ENCODE results near the gene FAM20C. TPM values are rescaled to one million over a fixed set of nuclear protein-coding genes. Genes with fewer than 3 reads are reported as not detected.

The FAM20C gene
- total and polyA plus RNA-seq, 2 of the 8 experiments (the other 6 are each of a cell fraction or from before 2014, with no cell fraction given): 9.5 to 34.8 TPM

DNA sequence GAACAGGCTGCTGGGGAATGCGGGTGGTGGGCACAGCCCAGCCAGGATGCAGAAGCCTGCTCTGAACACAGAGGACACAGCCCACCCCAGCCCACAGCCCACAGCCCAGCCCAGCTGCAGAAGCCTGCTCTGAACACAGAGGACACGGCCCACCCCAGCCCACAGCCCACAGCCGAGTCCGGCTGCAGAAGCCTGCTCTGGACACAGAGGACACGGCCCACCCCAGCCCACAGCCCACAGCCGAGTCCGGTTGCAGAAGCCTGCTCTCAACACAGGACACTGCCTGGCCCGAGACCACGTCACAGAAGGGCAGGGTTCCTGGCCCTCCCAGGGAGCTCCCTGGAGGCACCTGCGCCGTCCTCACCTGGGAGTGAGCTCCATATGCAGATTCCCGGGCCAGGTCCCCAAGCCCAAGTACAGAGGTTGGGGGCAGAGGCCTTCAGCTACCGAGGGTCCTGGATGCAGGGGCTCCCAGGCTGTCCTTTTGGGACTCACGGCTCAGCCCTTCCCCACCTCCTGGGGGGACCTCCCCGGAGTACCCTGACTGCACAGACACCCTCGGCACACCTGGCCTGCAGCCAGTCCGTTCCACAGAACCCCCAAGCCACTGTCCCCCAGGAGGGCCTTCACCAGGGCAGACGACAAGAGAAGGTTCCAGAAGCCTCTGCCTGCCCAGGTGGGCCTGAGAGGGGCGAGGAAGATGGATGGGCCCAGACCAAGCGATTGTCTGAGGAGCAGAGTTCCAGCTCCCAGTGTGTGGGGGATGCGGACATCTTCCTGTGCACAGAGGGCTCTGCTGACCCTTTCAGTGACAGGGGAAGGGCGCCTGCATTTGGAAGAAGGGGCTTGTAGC lies 73.9 kb downstream of the FAM20C start (continued):
- TF ChIP-seq, protein P1, sequence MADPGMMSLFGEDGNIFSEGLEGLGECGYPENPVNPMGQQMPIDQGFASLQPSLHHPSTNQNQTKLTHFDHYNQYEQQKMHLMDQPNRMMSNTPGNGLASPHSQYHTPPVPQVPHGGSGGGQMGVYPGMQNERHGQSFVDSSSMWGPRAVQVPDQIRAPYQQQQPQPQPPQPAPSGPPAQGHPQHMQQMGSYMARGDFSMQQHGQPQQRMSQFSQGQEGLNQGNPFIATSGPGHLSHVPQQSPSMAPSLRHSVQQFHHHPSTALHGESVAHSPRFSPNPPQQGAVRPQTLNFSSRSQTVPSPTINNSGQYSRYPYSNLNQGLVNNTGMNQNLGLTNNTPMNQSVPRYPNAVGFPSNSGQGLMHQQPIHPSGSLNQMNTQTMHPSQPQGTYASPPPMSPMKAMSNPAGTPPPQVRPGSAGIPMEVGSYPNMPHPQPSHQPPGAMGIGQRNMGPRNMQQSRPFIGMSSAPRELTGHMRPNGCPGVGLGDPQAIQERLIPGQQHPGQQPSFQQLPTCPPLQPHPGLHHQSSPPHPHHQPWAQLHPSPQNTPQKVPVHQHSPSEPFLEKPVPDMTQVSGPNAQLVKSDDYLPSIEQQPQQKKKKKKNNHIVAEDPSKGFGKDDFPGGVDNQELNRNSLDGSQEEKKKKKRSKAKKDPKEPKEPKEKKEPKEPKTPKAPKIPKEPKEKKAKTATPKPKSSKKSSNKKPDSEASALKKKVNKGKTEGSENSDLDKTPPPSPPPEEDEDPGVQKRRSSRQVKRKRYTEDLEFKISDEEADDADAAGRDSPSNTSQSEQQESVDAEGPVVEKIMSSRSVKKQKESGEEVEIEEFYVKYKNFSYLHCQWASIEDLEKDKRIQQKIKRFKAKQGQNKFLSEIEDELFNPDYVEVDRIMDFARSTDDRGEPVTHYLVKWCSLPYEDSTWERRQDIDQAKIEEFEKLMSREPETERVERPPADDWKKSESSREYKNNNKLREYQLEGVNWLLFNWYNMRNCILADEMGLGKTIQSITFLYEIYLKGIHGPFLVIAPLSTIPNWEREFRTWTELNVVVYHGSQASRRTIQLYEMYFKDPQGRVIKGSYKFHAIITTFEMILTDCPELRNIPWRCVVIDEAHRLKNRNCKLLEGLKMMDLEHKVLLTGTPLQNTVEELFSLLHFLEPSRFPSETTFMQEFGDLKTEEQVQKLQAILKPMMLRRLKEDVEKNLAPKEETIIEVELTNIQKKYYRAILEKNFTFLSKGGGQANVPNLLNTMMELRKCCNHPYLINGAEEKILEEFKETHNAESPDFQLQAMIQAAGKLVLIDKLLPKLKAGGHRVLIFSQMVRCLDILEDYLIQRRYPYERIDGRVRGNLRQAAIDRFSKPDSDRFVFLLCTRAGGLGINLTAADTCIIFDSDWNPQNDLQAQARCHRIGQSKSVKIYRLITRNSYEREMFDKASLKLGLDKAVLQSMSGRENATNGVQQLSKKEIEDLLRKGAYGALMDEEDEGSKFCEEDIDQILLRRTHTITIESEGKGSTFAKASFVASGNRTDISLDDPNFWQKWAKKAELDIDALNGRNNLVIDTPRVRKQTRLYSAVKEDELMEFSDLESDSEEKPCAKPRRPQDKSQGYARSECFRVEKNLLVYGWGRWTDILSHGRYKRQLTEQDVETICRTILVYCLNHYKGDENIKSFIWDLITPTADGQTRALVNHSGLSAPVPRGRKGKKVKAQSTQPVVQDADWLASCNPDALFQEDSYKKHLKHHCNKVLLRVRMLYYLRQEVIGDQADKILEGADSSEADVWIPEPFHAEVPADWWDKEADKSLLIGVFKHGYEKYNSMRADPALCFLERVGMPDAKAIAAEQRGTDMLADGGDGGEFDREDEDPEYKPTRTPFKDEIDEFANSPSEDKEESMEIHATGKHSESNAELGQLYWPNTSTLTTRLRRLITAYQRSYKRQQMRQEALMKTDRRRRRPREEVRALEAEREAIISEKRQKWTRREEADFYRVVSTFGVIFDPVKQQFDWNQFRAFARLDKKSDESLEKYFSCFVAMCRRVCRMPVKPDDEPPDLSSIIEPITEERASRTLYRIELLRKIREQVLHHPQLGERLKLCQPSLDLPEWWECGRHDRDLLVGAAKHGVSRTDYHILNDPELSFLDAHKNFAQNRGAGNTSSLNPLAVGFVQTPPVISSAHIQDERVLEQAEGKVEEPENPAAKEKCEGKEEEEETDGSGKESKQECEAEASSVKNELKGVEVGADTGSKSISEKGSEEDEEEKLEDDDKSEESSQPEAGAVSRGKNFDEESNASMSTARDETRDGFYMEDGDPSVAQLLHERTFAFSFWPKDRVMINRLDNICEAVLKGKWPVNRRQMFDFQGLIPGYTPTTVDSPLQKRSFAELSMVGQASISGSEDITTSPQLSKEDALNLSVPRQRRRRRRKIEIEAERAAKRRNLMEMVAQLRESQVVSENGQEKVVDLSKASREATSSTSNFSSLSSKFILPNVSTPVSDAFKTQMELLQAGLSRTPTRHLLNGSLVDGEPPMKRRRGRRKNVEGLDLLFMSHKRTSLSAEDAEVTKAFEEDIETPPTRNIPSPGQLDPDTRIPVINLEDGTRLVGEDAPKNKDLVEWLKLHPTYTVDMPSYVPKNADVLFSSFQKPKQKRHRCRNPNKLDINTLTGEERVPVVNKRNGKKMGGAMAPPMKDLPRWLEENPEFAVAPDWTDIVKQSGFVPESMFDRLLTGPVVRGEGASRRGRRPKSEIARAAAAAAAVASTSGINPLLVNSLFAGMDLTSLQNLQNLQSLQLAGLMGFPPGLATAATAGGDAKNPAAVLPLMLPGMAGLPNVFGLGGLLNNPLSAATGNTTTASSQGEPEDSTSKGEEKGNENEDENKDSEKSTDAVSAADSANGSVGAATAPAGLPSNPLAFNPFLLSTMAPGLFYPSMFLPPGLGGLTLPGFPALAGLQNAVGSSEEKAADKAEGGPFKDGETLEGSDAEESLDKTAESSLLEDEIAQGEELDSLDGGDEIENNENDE (IDR thresholded peaks at IDR 0.05; ENCODE audit: insufficient replicate concordance, low read length): no peak
- TF ChIP-seq MAFK (IDR thresholded peaks at IDR 0.05; ENCODE audit: low read depth, low read length) (no peak), CREB1 (IDR thresholded peaks at IDR 0.05) (no peak), RXRA (IDR thresholded peaks at IDR 0.05; ENCODE audit: insufficient read depth, low read depth, low read length) (no peak), FOSL1 (IDR thresholded peaks at IDR 0.05; ENCODE audit: insufficient read depth, low read depth, low read length) (no peak), EGR1 (IDR thresholded peaks at IDR 0.05; ENCODE audit: borderline replicate concordance, low read depth, low read length) (no peak), KDM5A (IDR thresholded peaks at IDR 0.05; ENCODE audit: low read length) (no peak), BACH1 (IDR thresholded peaks at IDR 0.05; ENCODE audit: low read length) (no peak), CEBPB (IDR thresholded peaks at IDR 0.05; ENCODE audit: low read depth, low read length) (no peak), SIN3A (conservative IDR thresholded peaks at IDR 0.05 in 1 of 2, IDR thresholded peaks at IDR 0.05 in 1 of 2; ENCODE audit: low read depth in 1 of 2, low read length in 2 of 2) (no peak), KDM4A (IDR thresholded peaks at IDR 0.05; ENCODE audit: low read depth, low read length, severe bottlenecking) (no peak)
